GM12878 (cell line): Measurements from ENCODE around the gene CNNM3. TPM values are rescaled to one million over a fixed set of nuclear protein-coding genes. Genes with fewer than 3 reads are reported as not detected.

Experiments used
- ATAC-seq: fragments of 200-7000 bp; cut with Tn5 transposase; 3 replicates; pipeline ENCODE4 v1.9.1; 2020; ENCODE audit warnings: mild to moderate bottlenecking, moderate library complexity
- BruUV-seq: library from RNA; stranded (reverse); fragments of 400-500 nt; replicated peaks from 2 replicates; lab custom pipeline; 2021; lab: Mats Ljungman, UMichigan
- CTCF ChIA-PET: fragments of 300-600 bp; sonication (Branson Sonifier 250); formaldehyde crosslinking; extraction: SDS; loops from one replicate; lab custom pipeline; 2021; ENCODE audit warnings: inconsistent platforms; lab: Yijun Ruan, JAX
- POLR2A ChIA-PET: fragments of 350-600 bp; formaldehyde crosslinking; extraction: SDS; loops from one replicate; lab custom pipeline; 2021; ENCODE audit warnings: inconsistent platforms; lab: Charles Lee
- RAD21 ChIA-PET: fragments of 300-600 bp; sonication (Branson Sonifier 250); formaldehyde crosslinking; loops from one replicate; lab custom pipeline; 2023; ENCODE audit warnings: antibody characterized with exemption; ENCODE audit not compliant: unreplicated experiment; lab: Charles Lee
- SMC1A ChIA-PET: fragments of 300-600 bp; sonication (Branson Sonifier 250); formaldehyde crosslinking; loops from one replicate; lab custom pipeline; 2023; ENCODE audit not compliant: unreplicated experiment, uncharacterized antibody; lab: Charles Lee
- DNase-seq: peaks from one replicate; pipeline ENCODE4 v3.0.0-alpha.2; 2011; ENCODE audit warnings: low read depth, low spot score
- FAIRE-seq: peaks from 3 replicates; lab custom pipeline; 2011; peaks lifted over from hg19 to GRCh38; lab: Jason Lieb, UNC
- H2AFZ ChIP-seq: 2 replicates; pipeline ENCODE4 v1.6.0; 2011; ENCODE audit warnings: low read depth, low read length, control low read depth; ENCODE audit not compliant: control insufficient read depth
- H3K27ac ChIP-seq: 2 replicates; pipeline ENCODE4 v1.5.1; 2011; ENCODE audit warnings: control low read depth; ENCODE audit not compliant: control insufficient read depth, insufficient read depth
- H3K27me3 ChIP-seq, 2 experiments: replicated peaks in 1 of 2; 2 replicates each; pipeline versions ENCODE4 v1.6.0 to v1.6.1; 2011; ENCODE audit warnings: low read length in 1 of 2; ENCODE audit not compliant: control insufficient read depth in 2 of 2, insufficient read depth in 2 of 2
- H3K36me3 ChIP-seq, 2 experiments: 2 replicates each; pipeline ENCODE4 v1.5.1; 2011; ENCODE audit warnings: low read length in 1 of 2; ENCODE audit not compliant: control insufficient read depth in 2 of 2, insufficient read depth in 2 of 2
- H3K4me1 ChIP-seq: 2 replicates; pipeline ENCODE4 v1.6.1; 2011; ENCODE audit warnings: mild to moderate bottlenecking, low read length, moderate library complexity, mixed read lengths; ENCODE audit not compliant: control insufficient read depth, insufficient read depth
- H3K4me2 ChIP-seq: 2 replicates; pipeline ENCODE4 v1.6.0; 2011; ENCODE audit warnings: control low read depth; ENCODE audit not compliant: control insufficient read depth, insufficient read depth
- H3K4me3 ChIP-seq: fragments of 200-600 bp; sonication (generic); 2 replicates; pipeline ENCODE4 v1.5.1; 2016
- H3K79me2 ChIP-seq: 2 replicates; pipeline ENCODE4 v1.6.0; 2011; ENCODE audit warnings: low read length; ENCODE audit not compliant: control insufficient read depth, insufficient read depth
- H3K9ac ChIP-seq: 2 replicates; pipeline ENCODE4 v1.8.0; 2011; ENCODE audit warnings: low read length, control low read depth, mixed read lengths; ENCODE audit not compliant: control insufficient read depth, insufficient read depth
- H3K9me3 ChIP-seq: replicated peaks from 3 replicates; pipeline ENCODE4 v1.5.1; 2011; ENCODE audit warnings: mild to moderate bottlenecking, low read length; ENCODE audit not compliant: control insufficient read depth, insufficient read depth
- H4K20me1 ChIP-seq: 2 replicates; pipeline ENCODE4 v1.6.0; 2011; ENCODE audit not compliant: control insufficient read depth, insufficient read depth
- EZH2 ChIP-seq: IDR thresholded peaks from 2 replicates; pipeline ENCODE4 v1.6.1; 2012; ENCODE audit warnings: low read depth, mild to moderate bottlenecking, control low read depth, inconsistent platforms, low read length, borderline replicate concordance; ENCODE audit not compliant: control insufficient read depth
- MEF2B ChIP-seq: fragments of 450-650 bp; IDR thresholded peaks from 2 replicates; pipeline ENCODE4 v1.6.1; 2018; ENCODE audit warnings: mild to moderate bottlenecking, moderate library complexity; ENCODE audit not compliant: partially characterized antibody, poor library complexity, severe bottlenecking
- NFYA ChIP-seq: IDR thresholded peaks from 2 replicates; pipeline ENCODE4 v1.6.1; 2011; ENCODE audit warnings: low read depth, mild to moderate bottlenecking, low read length, improper control_type of control experiment, borderline replicate concordance
- TCF12 ChIP-seq: IDR thresholded peaks from 2 replicates; pipeline ENCODE4 v1.6.1; 2011; ENCODE audit warnings: low read depth, mild to moderate bottlenecking, low read length
- USF1 ChIP-seq: IDR thresholded peaks from 2 replicates; pipeline ENCODE4 v1.6.1; 2011; ENCODE audit warnings: borderline replicate concordance, low read depth, mild to moderate bottlenecking, moderate library complexity, mixed read lengths, low read length; ENCODE audit not compliant: insufficient read depth; ENCODE audit errors: extremely low read length
- WGBS: methylation state at CpG from one replicate; pipeline ENCODE4 v1.1.6; 2016; ENCODE audit warnings: low lambda C conversion rate; ENCODE audit not compliant: insufficient replicate concordance, insufficient coverage; ENCODE audit errors: missing lambda C conversion rate; 5-methylcytosine and 5-hydroxymethylcytosine counted together
- in situ Hi-C: fragments of 300-500 bp; cut with MboI; formaldehyde crosslinking; loops from 9 replicates; pipeline ENCODE4 v1.14.3; 2018; ENCODE audit warnings: mixed read lengths
- intact Hi-C: fragments of 100-400 bp; cut with micrococcal nuclease; formaldehyde crosslinking; loops from one replicate; pipeline ENCODE4 v1.14.2; 2022; ENCODE audit not compliant: unreplicated experiment
- polyA plus RNA-seq, 11 experiments: library from polyadenylated mRNA; depleted of rRNA in 4 of 11; unstranded in 6 of 11; stranded (reverse) in 5 of 11; fragments of >200 nt; fragmentation: Nextera tagmentation in 4 of 11; fragmentation: Illumina TruSeq in 1 of 11; extraction: Ambion mirVana in 4 of 11; extraction: Trizol in 1 of 11; gene quantifications; 1 replicate in 1 of 11; 2 replicates in 10 of 11; pipeline versions ENCODE4 v1.2.1 to v1.2.3, GENCODE V29; 2011 to 2016; ENCODE audit warnings: inconsistent platforms in 2 of 11, missing spikeins in 2 of 11, low read depth in 1 of 11
- total RNA-seq, 4 experiments: library from RNA; depleted of rRNA in 3 of 4; stranded (reverse); fragments of >200 nt in 3 of 4; fragmentation: Illumina TruSeq in 1 of 4; extraction: Trizol in 1 of 4; gene quantifications; 2 replicates each; pipeline versions ENCODE4 v1.2.1 to v1.2.3, GENCODE V29; 2013 to 2021
- TF ChIP-seq, protein P1 (sequence below): IDR thresholded peaks from 2 replicates; pipeline ENCODE4 v1.6.1; 2011; ENCODE audit warnings: borderline replicate concordance, low read depth, mild to moderate bottlenecking, moderate library complexity, low read length; ENCODE audit not compliant: insufficient read depth, poor library complexity, severe bottlenecking

The CNNM3 gene
- total and polyA plus RNA-seq, 10 of the 15 experiments (the other 5 are each of a cell fraction or from before 2014, with no cell fraction given), result 0.72 to 14.3 (median 4.0) TPM

DNA sequence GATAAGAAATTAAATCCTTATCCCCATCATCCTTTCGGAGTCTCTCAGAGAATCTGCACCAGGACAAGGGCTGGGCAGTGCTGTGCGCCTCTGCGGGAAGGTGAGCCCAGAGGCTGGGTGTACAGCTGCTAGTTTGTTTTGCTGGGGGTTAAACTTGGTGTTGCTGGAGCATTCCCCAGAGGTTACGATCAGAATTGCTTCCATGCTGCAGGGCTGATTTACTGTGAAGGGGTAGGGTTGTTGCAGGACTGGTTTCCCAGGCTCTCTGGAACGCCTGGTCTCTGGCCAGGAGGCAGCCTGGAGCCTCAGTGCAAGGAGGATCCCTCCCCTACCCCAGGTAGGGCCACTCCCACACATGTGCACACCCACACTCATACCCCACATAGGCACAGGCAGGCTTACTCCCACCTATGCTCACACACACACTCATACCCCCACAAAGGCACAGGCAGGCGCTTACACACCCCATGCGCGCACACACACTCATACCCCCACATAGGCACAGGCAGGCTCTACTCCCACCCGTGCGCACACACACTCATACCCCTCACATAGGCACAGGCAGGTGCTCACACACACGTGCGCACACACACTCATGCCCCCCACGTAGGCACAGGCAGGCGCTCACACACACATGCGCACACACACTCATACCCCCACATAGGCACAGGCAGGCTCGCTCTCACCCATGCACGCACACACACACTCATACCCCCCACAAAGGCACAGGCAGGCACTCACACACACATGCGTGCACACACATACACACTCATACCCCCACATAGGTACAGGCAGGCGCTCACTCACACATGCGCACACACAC lies 44.1 kb upstream of the CNNM3 start:
- in situ Hi-C loops, result no loop called here
- RAD21 ChIA-PET, result no interaction called here
- Histone ChIP-seq H3K79me2 (peaks cover 35% of the 10 kb centered on the region), H4K20me1 (no peaks in the 10 kb centered on the region), H3K36me3 (no peaks in the 10 kb centered on the region; a peak in 2 of 4 replicates), H3K27ac (0 out of 2 replicates have a peak overlapping the region, but pooled peaks have one; percentile 29)
- DNase-seq, result no peak
- POLR2A ChIA-PET, result interaction anchor here (1.5 kb wide), 1 partner anchor 9 kb away, joined by 3 read pairs; no protein-coding TSS in a partner anchor
- no TSS peak for BruUV-seq
- SMC1A ChIA-PET, result interaction anchor here (0.7 kb wide), 1 partner anchor 9 kb away, joined by 5 read pairs; no protein-coding TSS in a partner anchor
- FAIRE-seq, result no peak
- no peak for ATAC-seq
- no peak for TF ChIP-seq EZH2
- TF ChIP-seq NFYA, result no peak
- TF ChIP-seq TCF12, result 0 out of 2 replicates have a peak, but pooled peaks have one; percentile 20
- peak; percentile 87 for TF ChIP-seq MEF2B
- TF ChIP-seq USF1, result no peak
- TF ChIP-seq, protein P1, sequence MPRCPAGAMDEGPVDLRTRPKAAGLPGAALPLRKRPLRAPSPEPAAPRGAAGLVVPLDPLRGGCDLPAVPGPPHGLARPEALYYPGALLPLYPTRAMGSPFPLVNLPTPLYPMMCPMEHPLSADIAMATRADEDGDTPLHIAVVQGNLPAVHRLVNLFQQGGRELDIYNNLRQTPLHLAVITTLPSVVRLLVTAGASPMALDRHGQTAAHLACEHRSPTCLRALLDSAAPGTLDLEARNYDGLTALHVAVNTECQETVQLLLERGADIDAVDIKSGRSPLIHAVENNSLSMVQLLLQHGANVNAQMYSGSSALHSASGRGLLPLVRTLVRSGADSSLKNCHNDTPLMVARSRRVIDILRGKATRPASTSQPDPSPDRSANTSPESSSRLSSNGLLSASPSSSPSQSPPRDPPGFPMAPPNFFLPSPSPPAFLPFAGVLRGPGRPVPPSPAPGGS, result peak; percentile 75
- TF ChIP-seq, all 136 proteins: peak for 3
- H3K27me3 ChIP-seq, result no peaks in the 10 kb centered on the region
- no peak overlapping the region for H3K9ac ChIP-seq
- H3K9me3 ChIP-seq, result no peaks in the 10 kb centered on the region
- intact Hi-C loops, result no loop called here
- WGBS, result 97% methylated on average over 20 of the region's 20 CpGs
- H2AFZ ChIP-seq, result no peak overlapping the region
- peaks cover 65% of the 10 kb centered on the region for H3K4me1 ChIP-seq
- no peak overlapping the region for H3K4me3 ChIP-seq
- CTCF ChIA-PET, result no interaction called here
- no peak overlapping the region for H3K4me2 ChIP-seq
